ENCODE measurements around the gene GRHPR.

- TF ChIP-seq POLR2A (IDR thresholded peaks at IDR 0.05; ENCODE audit: low read depth, low read length) (no peak), FOS (IDR thresholded peaks at IDR 0.05; ENCODE audit: borderline replicate concordance, extremely low read depth, insufficient read length) (no peak), CEBPB (IDR thresholded peaks at IDR 0.05; ENCODE audit: borderline replicate concordance in 1 of 2, low read depth in 2 of 2, low read length in 2 of 2) (no peak), TCF12 (IDR thresholded peaks at IDR 0.05; ENCODE audit: low read depth, low read length) (no peak), SP1 (IDR thresholded peaks at IDR 0.05; ENCODE audit: low read depth, low read length) (no peak), NKRF (conservative IDR thresholded peaks at IDR 0.05) (no peak), CTCF (IDR thresholded peaks at IDR 0.05 in 2 of 3, conservative IDR thresholded peaks at IDR 0.05 in 1 of 3; ENCODE audit: control insufficient read depth in 2 of 3, extremely low read depth in 1 of 3, insufficient read depth in 1 of 3, low read depth in 3 of 3, low read length in 3 of 3) (no peak), SPI1 (IDR thresholded peaks at IDR 0.05; ENCODE audit: borderline replicate concordance, insufficient read depth, low read depth, low read length) (no peak), SMAD1 (IDR thresholded peaks at IDR 0.05; ENCODE audit: low read depth, partially characterized antibody) (no peak), RFX5 (IDR thresholded peaks at IDR 0.05; ENCODE audit: low read depth, low read length) (no peak)
These were observed 41.3 kb upstream of the GRHPR start for GRCh38 chr9:37381094-37381741.

All from GM12878 (cell line).